Endothelial cell of umbilical vein (primary cell): ENCODE results near the gene GAB2. TPM values are rescaled to one million over a fixed set of nuclear protein-coding genes. Genes with fewer than 3 reads are reported as not detected.

Source experiments
- BruUV-seq: library from RNA; stranded (reverse); fragments of 400-500 nt; replicated peaks from 2 replicates; lab custom pipeline; 2021; lab: Mats Ljungman, UMichigan
- CTCF ChIA-PET: fragments of 300-600, 350-600 bp; sonication (Branson Sonifier 250); formaldehyde crosslinking; loops from one replicate; lab custom pipeline; 2021; ENCODE audit warnings: antibody characterized with exemption, inconsistent platforms; lab: Charles Lee
- POLR2A ChIA-PET: fragments of 300-600, 350-600 bp; sonication (Branson Sonifier 250); formaldehyde crosslinking; loops from one replicate; lab custom pipeline; 2021; ENCODE audit warnings: antibody characterized with exemption, inconsistent platforms; lab: Charles Lee
- DNase-seq: peaks from one replicate; pipeline ENCODE4 v3.0.0-alpha.2; 2011; ENCODE audit warnings: low read depth, low spot score
- FAIRE-seq: peaks from 2 replicates; lab custom pipeline; 2011; peaks lifted over from hg19 to GRCh38; lab: Jason Lieb, UNC
- H2AFZ ChIP-seq: 2 replicates; pipeline ENCODE4 v1.6.0; 2012; ENCODE audit warnings: low read depth, low read length, control low read depth, inconsistent platforms
- H3K27ac ChIP-seq: 2 replicates; pipeline ENCODE4 v1.5.1; 2011; ENCODE audit warnings: low read depth, mild to moderate bottlenecking, control low read depth, low read length, moderate library complexity; ENCODE audit not compliant: insufficient read depth
- H3K27me3 ChIP-seq, 2 experiments: 2 replicates each; pipeline versions ENCODE4 v1.6.0 to v1.6.1; 2011; ENCODE audit warnings: low read length in 2 of 2, mixed read lengths in 1 of 2; ENCODE audit not compliant: control insufficient read depth in 2 of 2, insufficient read depth in 2 of 2
- H3K36me3 ChIP-seq, 2 experiments: 2 replicates in 1 of 2; 3 replicates in 1 of 2; pipeline ENCODE4 v1.5.1; 2011; ENCODE audit warnings: low read length in 2 of 2, mild to moderate bottlenecking in 1 of 2, moderate library complexity in 1 of 2; ENCODE audit not compliant: control insufficient read depth in 2 of 2, insufficient read depth in 2 of 2; ENCODE audit errors: extremely low read depth in 1 of 2
- H3K4me1 ChIP-seq: 3 replicates; pipeline ENCODE4 v1.5.1; 2011; ENCODE audit warnings: mild to moderate bottlenecking, low read length; ENCODE audit not compliant: control insufficient read depth, insufficient read depth; ENCODE audit errors: extremely low read depth
- H3K4me2 ChIP-seq: 2 replicates; pipeline ENCODE4 v1.6.1; 2011; ENCODE audit warnings: low read length, control low read depth, mixed read lengths; ENCODE audit not compliant: insufficient read depth
- H3K4me3 ChIP-seq, 3 experiments: fragments of 200-600 bp in 1 of 3; sonication (generic), shearing (Covaris generic) in 1 of 3; replicated peaks in 1 of 3; 2 replicates each; pipeline ENCODE4 v1.5.1; 2011 to 2016; ENCODE audit warnings: control low read depth in 3 of 3, low read length in 3 of 3, mild to moderate bottlenecking in 2 of 3, inconsistent platforms in 1 of 3, low read depth in 1 of 3, moderate library complexity in 1 of 3; ENCODE audit not compliant: insufficient read depth in 1 of 3
- H3K79me2 ChIP-seq: 2 replicates; pipeline ENCODE4 v1.6.0; 2012; ENCODE audit warnings: low read length, inconsistent platforms; ENCODE audit not compliant: control insufficient read depth, insufficient read depth
- H3K9ac ChIP-seq: replicated peaks from 2 replicates; pipeline ENCODE3; 2011; ENCODE audit warnings: low read length, control low read depth; ENCODE audit not compliant: insufficient read depth; ENCODE audit errors: extremely low read depth
- H3K9me1 ChIP-seq: replicated peaks from 3 replicates; pipeline ENCODE4 v1.6.0; 2011; ENCODE audit warnings: mild to moderate bottlenecking, low read length; ENCODE audit not compliant: control insufficient read depth, insufficient read depth; ENCODE audit errors: extremely low read depth
- H3K9me3 ChIP-seq: replicated peaks from 2 replicates; pipeline ENCODE4 v1.5.1; 2012; ENCODE audit warnings: low read length, inconsistent platforms; ENCODE audit not compliant: control insufficient read depth, insufficient read depth
- H4K20me1 ChIP-seq: replicated peaks from 2 replicates; pipeline ENCODE3; 2011; ENCODE audit warnings: mild to moderate bottlenecking, low read length; ENCODE audit not compliant: control insufficient read depth, insufficient read depth; ENCODE audit errors: extremely low read depth
- CTCF ChIP-seq, 2 donors: IDR thresholded peaks; 1 replicate in 1 of 2; 2 replicates in 1 of 2; pipeline ENCODE4 v1.5.1; 2011; ENCODE audit warnings: low read length in 2 of 2, mild to moderate bottlenecking in 2 of 2, moderate library complexity in 2 of 2, control low read depth in 1 of 2, inconsistent platforms in 1 of 2, low read depth in 1 of 2; ENCODE audit not compliant: insufficient read depth in 1 of 2; ENCODE audit errors: extremely low read depth in 1 of 2
- EZH2 ChIP-seq: IDR thresholded peaks from 2 replicates; pipeline ENCODE4 v1.6.1; 2012; ENCODE audit warnings: borderline replicate concordance, low read depth, mild to moderate bottlenecking, moderate library complexity, low read length, inconsistent platforms; ENCODE audit not compliant: severe bottlenecking
- FOS ChIP-seq: IDR thresholded peaks from 2 replicates; pipeline ENCODE4 v1.6.1; 2011; ENCODE audit warnings: mild to moderate bottlenecking, low read length, moderate library complexity, borderline replicate concordance; ENCODE audit not compliant: insufficient read depth
- GATA2 ChIP-seq: IDR thresholded peaks from 2 replicates; pipeline ENCODE4 v1.7.0; 2011; ENCODE audit warnings: low read depth, mild to moderate bottlenecking, moderate library complexity, mixed read lengths, low read length; ENCODE audit not compliant: insufficient read length, insufficient read depth
- JUN ChIP-seq: IDR thresholded peaks from 2 replicates; pipeline ENCODE4 v1.6.1; 2011; ENCODE audit warnings: borderline replicate concordance, low read depth; ENCODE audit not compliant: insufficient read length, insufficient read depth
- MYC ChIP-seq: IDR thresholded peaks from one replicate; pipeline ENCODE4 v1.6.1; 2011; ENCODE audit warnings: mild to moderate bottlenecking, low read depth, low read length
- POLR2A ChIP-seq: IDR thresholded peaks from 2 replicates; pipeline ENCODE4 v1.6.1; 2012; ENCODE audit warnings: low read depth, mild to moderate bottlenecking, control low read depth, low read length
- POLR2AphosphoS5 ChIP-seq: IDR thresholded peaks from 2 replicates; pipeline ENCODE4 v1.6.1; 2012; ENCODE audit warnings: low read depth, mild to moderate bottlenecking, control low read depth, low read length, moderate library complexity; ENCODE audit not compliant: insufficient read depth
- dilution Hi-C: fragments of 300-500 bp; cut with MboI; formaldehyde crosslinking; loops from one replicate; pipeline ENCODE4 v1.15.0; 2019; ENCODE audit warnings: low sequenced_read_pairs; ENCODE audit not compliant: extremely low pct_ligation_motif_present
- intact Hi-C: fragments of 100-400 bp; cut with micrococcal nuclease; formaldehyde crosslinking; loops from one replicate; pipeline ENCODE4 v1.10.0; 2022
- polyA plus RNA-seq, 4 experiments: library from polyadenylated mRNA; depleted of rRNA in 3 of 4; stranded (reverse) in 3 of 4; unstranded in 1 of 4; fragments of >200 nt; gene quantifications; 2 replicates each; pipeline versions ENCODE4 v1.2.1 to v1.2.3, GENCODE V29; 2011 to 2012; ENCODE audit warnings: missing spikeins in 1 of 4
- total RNA-seq: library from RNA; stranded (reverse); gene quantifications from 2 replicates; pipeline ENCODE4 v1.2.3, GENCODE V29; 2021
- TF ChIP-seq, protein P1 (sequence below): IDR thresholded peaks from 2 replicates; pipeline ENCODE4 v1.6.1; 2011; ENCODE audit not compliant: insufficient read depth, insufficient read length

Gene GAB2
- total and polyA plus RNA-seq, 2 donors (not counting 3 experiments of a cell fraction or from before 2014, with no cell fraction given) = 19.6 to 39.6 TPM

- Histone ChIP-seq H3K9ac (no peak overlapping the region), H4K20me1 (no peaks in the 10 kb centered on the region), H3K9me1 (peaks cover 2% of the 10 kb centered on the region), H3K4me2 (no peak overlapping the region), H2AFZ (no peak overlapping the region), H3K27ac (no peak overlapping the region), H3K4me1 (no peaks in the 10 kb centered on the region), H3K4me3 (no peak overlapping the region), H3K36me3 (no peaks in the 10 kb centered on the region), H3K27me3 (no peaks in the 10 kb centered on the region), H3K9me3 (no peaks in the 10 kb centered on the region), H3K79me2 (no peaks in the 10 kb centered on the region)
- ChIA-PET POLR2A (no interaction called here), CTCF (interaction anchor here (1.0 kb wide), 1 partner anchor 37 kb away, joined by 3 read pairs; no protein-coding TSS in a partner anchor)
- intact Hi-C loops = no loop called here
- FAIRE-seq (peak; percentile 24), DNase-seq (no peak)
- dilution Hi-C loops = no loop called here
- no peak for TF ChIP-seq CTCF (IDR thresholded peaks at IDR 0.05; ENCODE audit: extremely low read depth in 1 of 2, insufficient read depth in 1 of 2, low read depth in 1 of 2, low read length in 2 of 2)
- no peak for TF ChIP-seq FOS
- no peak for TF ChIP-seq EZH2
- TF ChIP-seq JUN = no peak
- TF ChIP-seq, protein P1, sequence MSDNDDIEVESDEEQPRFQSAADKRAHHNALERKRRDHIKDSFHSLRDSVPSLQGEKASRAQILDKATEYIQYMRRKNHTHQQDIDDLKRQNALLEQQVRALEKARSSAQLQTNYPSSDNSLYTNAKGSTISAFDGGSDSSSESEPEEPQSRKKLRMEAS = no peak
- TF ChIP-seq MYC = no peak
- TF ChIP-seq GATA2 = no peak
- TF ChIP-seq POLR2A = no peak
- TF ChIP-seq POLR2AphosphoS5 = no peak
- BruUV-seq = no TSS peak
These were observed 152.3 kb downstream of the GAB2 start for GRCh38 chr11:78265326-78265725.
